Measurements from ENCODE around the gene CC2D1B. TPM values are rescaled to one million over a fixed set of nuclear protein-coding genes. Genes with fewer than 3 reads are reported as not detected.

Gene CC2D1B
- polyA plus RNA-seq, 1 donor from 2014 or later, result 20.1 TPM

GRCh38 chr1:52404975-52405338 lies 39.0 kb upstream of the CC2D1B start:
- Histone ChIP-seq H3F3A (ENCODE audit: insufficient read depth, low read length, poor library complexity, severe bottlenecking) (no peaks in the 10 kb centered on the region), H3K9me2 (ENCODE audit: insufficient read depth, low read length) (no peaks in the 10 kb centered on the region), H3K27ac (ENCODE audit: low read length) (peak overlapping the region; percentile 82), H4K20me1 (ENCODE audit: insufficient read depth) (no peaks in the 10 kb centered on the region), H2AFZ (ENCODE audit: low read depth, low read length) (peak overlapping the region; percentile 58), H3K79me2 (replicated peaks; ENCODE audit: insufficient read depth, low read length) (peaks cover 32% of the 10 kb centered on the region), H3K4me2 (ENCODE audit: low read length) (peak overlapping the region; percentile 77), H3K9me3 (ENCODE audit: low read length) (no peaks in the 10 kb centered on the region), H3K27me3 (ENCODE audit: insufficient read depth, low read depth, low read length) (no peaks in the 10 kb centered on the region), H3K9ac (ENCODE audit: low read length) (peak overlapping the region; percentile 76), H3K36me3 (ENCODE audit: insufficient read depth, low read length) (no peaks in the 10 kb centered on the region), H3K4me3 (ENCODE audit: low read length) (peak overlapping the region; percentile 73)
- TF ChIP-seq, protein P1, sequence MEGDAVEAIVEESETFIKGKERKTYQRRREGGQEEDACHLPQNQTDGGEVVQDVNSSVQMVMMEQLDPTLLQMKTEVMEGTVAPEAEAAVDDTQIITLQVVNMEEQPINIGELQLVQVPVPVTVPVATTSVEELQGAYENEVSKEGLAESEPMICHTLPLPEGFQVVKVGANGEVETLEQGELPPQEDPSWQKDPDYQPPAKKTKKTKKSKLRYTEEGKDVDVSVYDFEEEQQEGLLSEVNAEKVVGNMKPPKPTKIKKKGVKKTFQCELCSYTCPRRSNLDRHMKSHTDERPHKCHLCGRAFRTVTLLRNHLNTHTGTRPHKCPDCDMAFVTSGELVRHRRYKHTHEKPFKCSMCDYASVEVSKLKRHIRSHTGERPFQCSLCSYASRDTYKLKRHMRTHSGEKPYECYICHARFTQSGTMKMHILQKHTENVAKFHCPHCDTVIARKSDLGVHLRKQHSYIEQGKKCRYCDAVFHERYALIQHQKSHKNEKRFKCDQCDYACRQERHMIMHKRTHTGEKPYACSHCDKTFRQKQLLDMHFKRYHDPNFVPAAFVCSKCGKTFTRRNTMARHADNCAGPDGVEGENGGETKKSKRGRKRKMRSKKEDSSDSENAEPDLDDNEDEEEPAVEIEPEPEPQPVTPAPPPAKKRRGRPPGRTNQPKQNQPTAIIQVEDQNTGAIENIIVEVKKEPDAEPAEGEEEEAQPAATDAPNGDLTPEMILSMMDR (IDR thresholded peaks at IDR 0.05; ENCODE audit: poor library complexity, severe bottlenecking), result no peak
- TF ChIP-seq SMC3 (conservative IDR thresholded peaks at IDR 0.05; ENCODE audit: poor library complexity) (no peak), EZH2 (IDR thresholded peaks at IDR 0.05; ENCODE audit: borderline replicate concordance, insufficient read depth, low read length, poor library complexity, severe bottlenecking) (no peak), TAF1 (IDR thresholded peaks at IDR 0.05; ENCODE audit: low read depth) (peak; percentile 8), POLR2AphosphoS5 (IDR thresholded peaks at IDR 0.05) (no peak), RAD21 (conservative IDR thresholded peaks at IDR 0.05) (peak; percentile 18)
- TF ChIP-seq, protein P2, sequence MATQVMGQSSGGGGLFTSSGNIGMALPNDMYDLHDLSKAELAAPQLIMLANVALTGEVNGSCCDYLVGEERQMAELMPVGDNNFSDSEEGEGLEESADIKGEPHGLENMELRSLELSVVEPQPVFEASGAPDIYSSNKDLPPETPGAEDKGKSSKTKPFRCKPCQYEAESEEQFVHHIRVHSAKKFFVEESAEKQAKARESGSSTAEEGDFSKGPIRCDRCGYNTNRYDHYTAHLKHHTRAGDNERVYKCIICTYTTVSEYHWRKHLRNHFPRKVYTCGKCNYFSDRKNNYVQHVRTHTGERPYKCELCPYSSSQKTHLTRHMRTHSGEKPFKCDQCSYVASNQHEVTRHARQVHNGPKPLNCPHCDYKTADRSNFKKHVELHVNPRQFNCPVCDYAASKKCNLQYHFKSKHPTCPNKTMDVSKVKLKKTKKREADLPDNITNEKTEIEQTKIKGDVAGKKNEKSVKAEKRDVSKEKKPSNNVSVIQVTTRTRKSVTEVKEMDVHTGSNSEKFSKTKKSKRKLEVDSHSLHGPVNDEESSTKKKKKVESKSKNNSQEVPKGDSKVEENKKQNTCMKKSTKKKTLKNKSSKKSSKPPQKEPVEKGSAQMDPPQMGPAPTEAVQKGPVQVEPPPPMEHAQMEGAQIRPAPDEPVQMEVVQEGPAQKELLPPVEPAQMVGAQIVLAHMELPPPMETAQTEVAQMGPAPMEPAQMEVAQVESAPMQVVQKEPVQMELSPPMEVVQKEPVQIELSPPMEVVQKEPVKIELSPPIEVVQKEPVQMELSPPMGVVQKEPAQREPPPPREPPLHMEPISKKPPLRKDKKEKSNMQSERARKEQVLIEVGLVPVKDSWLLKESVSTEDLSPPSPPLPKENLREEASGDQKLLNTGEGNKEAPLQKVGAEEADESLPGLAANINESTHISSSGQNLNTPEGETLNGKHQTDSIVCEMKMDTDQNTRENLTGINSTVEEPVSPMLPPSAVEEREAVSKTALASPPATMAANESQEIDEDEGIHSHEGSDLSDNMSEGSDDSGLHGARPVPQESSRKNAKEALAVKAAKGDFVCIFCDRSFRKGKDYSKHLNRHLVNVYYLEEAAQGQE (IDR thresholded peaks at IDR 0.05; ENCODE audit: borderline replicate concordance), result no peak

- TF ChIP-seq MXI1 (conservative IDR thresholded peaks at IDR 0.05; ENCODE audit: poor library complexity, severe bottlenecking), result peak; percentile 99
- no peak for TF ChIP-seq EZH2 (IDR thresholded peaks at IDR 0.05; ENCODE audit: borderline replicate concordance, insufficient read depth, low read length, poor library complexity, severe bottlenecking)
- TF ChIP-seq EP300 (conservative IDR thresholded peaks at IDR 0.05; ENCODE audit: poor library complexity, severe bottlenecking), result peak; percentile 31
- TF ChIP-seq RAD21 (conservative IDR thresholded peaks at IDR 0.05), result peak; percentile 60
- peak; percentile 83 for TF ChIP-seq POLR2AphosphoS5 (IDR thresholded peaks at IDR 0.05)
- peak; percentile 28 for TF ChIP-seq TAF1 (IDR thresholded peaks at IDR 0.05; ENCODE audit: low read depth)
- TF ChIP-seq SMC3 (conservative IDR thresholded peaks at IDR 0.05; ENCODE audit: poor library complexity), result peak; percentile 69
- TF ChIP-seq, protein P1 (IDR thresholded peaks at IDR 0.05; ENCODE audit: poor library complexity, severe bottlenecking), result peak; percentile 70
- TF ChIP-seq, protein P2 (IDR thresholded peaks at IDR 0.05; ENCODE audit: borderline replicate concordance), result no peak
- H3K27me3 ChIP-seq (ENCODE audit: insufficient read depth, low read depth, low read length), result no peaks in the 10 kb centered on the region
- peak within 1 kb of the TSS; percentile 73 for H3K4me3 ChIP-seq (ENCODE audit: low read length)
- H3K9me2 ChIP-seq (ENCODE audit: insufficient read depth, low read length), result no peaks in the 10 kb centered on the region
- H3K36me3 ChIP-seq (ENCODE audit: insufficient read depth, low read length), result no peaks in the 10 kb centered on the region
- H3K79me2 ChIP-seq (replicated peaks; ENCODE audit: insufficient read depth, low read length), result peaks cover 32% of the 10 kb centered on the region
- H4K20me1 ChIP-seq (ENCODE audit: insufficient read depth), result no peaks in the 10 kb centered on the region
- no peaks in the 10 kb centered on the region for H3K9me3 ChIP-seq (ENCODE audit: low read length)
- H3K27ac ChIP-seq (ENCODE audit: low read length), result peak within 1 kb of the TSS; percentile 82
- peak within 1 kb of the TSS; percentile 58 for H2AFZ ChIP-seq (ENCODE audit: low read depth, low read length)
- H3K4me2 ChIP-seq (ENCODE audit: low read length), result peak within 1 kb of the TSS; percentile 77
- H3K9ac ChIP-seq (ENCODE audit: low read length), result peak within 1 kb of the TSS; percentile 76
- H3F3A ChIP-seq (ENCODE audit: insufficient read depth, low read length, poor library complexity, severe bottlenecking), result no peaks in the 10 kb centered on the region
These were observed 38.3 kb upstream of the CC2D1B start, which contains the start of the genes ORC1 and PRPF38A for GRCh38 chr1:52404116-52404974. Gene ORC1 (minus strand): TSS chr1:52404423. CDS start chr1:52402223, 2,200 bp downstream. Gene PRPF38A (plus strand): TSS chr1:52404602. CDS start chr1:52404750, 148 bp downstream.

All from neural cell (in vitro differentiated cells).